ENCODE measurements around the gene TNK2.
"Not testable (repeated sequence)": the region's sequence is repeated elsewhere in the genome, so short reads cannot be mapped to it uniquely, and the experiment has no call there.

The TNK2 gene

DNA sequence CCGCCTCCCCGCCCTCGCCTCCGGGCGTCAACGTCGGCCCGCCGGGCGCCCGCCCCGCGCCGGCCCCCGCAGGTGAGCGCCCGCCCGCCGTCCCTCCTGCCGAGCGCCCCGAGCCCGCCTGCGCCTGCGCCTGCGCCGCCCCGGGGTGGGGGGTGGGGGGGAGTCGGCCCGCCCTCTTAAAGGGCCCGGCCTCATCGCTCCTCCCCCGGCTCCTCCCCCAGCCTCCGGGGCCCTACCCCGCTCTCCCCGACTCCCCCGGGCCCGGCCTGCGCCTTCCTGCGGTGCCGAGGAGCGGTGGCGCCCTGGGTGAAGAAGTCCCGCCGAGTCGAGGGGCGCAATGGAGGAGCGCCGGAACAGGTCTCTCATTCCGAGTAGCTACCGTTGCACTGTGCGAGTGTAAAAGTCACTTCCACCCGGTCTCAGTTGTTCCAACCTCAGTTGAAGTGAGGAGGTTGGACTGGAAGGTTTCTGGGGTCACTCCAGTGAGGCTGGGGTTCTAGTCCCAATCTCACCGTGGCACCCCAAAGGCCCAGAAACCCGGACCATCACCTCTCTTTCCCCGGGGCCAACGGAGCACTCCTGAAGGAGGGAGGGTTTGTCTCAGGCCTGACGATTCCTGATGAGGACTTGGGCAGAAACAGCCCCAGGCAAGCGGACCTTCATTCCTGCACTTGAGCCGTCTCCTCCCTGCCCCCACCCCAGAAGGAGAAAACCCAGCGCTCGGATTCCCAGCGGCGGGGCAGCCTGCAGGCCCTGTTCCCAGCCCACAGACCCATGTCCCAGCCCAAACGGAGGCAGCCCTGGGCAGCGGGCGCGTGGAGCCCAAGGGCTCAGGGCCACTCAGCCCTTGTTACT lies 1.5 kb upstream of the TNK2 start:
- Histone ChIP-seq H3K9me3 (ENCODE audit: control insufficient read depth in 2 of 2, low read length in 2 of 2) (no peaks in the 10 kb centered on the region), H3K4me1 (ENCODE audit: control insufficient read depth in 2 of 2, insufficient read depth in 2 of 2, low read length in 2 of 2) (peaks cover 24 to 32% of the 10 kb centered on the region in 2 donors), H3K4me3 (ENCODE audit: low read length in 2 of 2) (peak overlapping the region; percentile 50 to 72), H3K27me3 (ENCODE audit: control insufficient read depth in 2 of 2, insufficient read depth in 2 of 2, low read length in 2 of 2) (no peaks in the 10 kb centered on the region), H3K9ac (ENCODE audit: low read depth in 1 of 2, low read length in 2 of 2) (peak overlapping the region; percentile 20 to 65), H3K27ac (ENCODE audit: low read depth in 2 of 2, low read length in 2 of 2) (peak overlapping the region in 1 of 2 donors; percentile 58), H3K36me3 (ENCODE audit: control insufficient read depth in 2 of 2, insufficient read depth in 2 of 2, low read length in 2 of 2) (no peaks in the 10 kb centered on the region)

DNA sequence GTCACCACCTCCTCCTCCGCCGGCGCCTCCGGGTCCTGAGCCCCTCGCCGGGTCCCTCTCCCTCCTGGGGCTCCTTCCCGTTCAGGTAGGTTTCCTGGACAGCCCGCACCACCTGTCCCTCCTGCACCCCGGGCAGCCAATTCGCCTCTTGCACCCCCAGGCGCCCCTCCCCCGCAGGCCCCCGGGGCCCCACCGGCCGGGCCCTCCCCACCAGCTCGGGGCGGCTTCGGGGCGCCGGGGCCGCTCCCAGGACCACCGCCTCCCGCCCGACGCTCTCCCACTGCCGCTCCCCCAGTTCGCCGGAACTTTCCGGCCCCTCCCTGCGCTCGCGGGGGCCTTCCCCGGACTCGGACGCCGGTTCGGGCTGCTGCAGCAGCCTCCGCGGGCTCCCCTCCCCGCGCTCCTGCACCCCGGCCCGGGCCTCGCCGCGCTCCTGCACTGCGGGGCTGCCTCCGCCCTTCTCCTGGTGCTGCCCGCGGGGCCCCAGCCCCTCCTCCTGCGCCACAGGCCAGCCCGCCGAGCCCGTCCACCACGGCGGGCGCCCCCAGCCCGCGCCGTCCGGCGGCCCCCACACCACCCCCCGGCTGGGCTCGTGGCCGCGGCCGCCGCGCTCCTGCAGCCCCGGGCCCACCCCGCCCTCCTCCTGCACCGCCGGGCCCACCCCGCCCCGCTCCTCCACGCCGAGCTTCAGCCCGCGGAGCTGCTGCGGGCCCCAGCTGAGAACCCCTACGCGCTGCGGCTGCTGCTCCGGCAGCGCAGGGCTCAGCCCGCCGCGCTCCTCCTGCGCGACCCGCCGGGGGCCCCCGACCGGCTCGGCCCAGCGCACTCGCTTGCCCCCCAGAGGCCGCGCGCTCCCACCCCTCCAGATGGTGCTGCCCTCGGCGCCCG lies 587 bp upstream of the TNK2 start:
- peak overlapping the region; percentile 59 to 67 for H3K4me3 ChIP-seq (ENCODE audit: low read length in 2 of 2)
- no peaks in the 10 kb centered on the region for H3K36me3 ChIP-seq (ENCODE audit: control insufficient read depth in 2 of 2, insufficient read depth in 2 of 2, low read length in 2 of 2)
- peaks cover 24 to 35% of the 10 kb centered on the region in 2 donors for H3K4me1 ChIP-seq (ENCODE audit: control insufficient read depth in 2 of 2, insufficient read depth in 2 of 2, low read length in 2 of 2)
- peak overlapping the region; percentile 60 to 91 for H3K27ac ChIP-seq (ENCODE audit: low read depth in 2 of 2, low read length in 2 of 2)
- no peaks in the 10 kb centered on the region for H3K27me3 ChIP-seq (ENCODE audit: control insufficient read depth in 2 of 2, insufficient read depth in 2 of 2, low read length in 2 of 2)
- no peaks in the 10 kb centered on the region for H3K9me3 ChIP-seq (ENCODE audit: control insufficient read depth in 2 of 2, low read length in 2 of 2)
- H3K9ac ChIP-seq (ENCODE audit: low read depth in 1 of 2, low read length in 2 of 2): peak overlapping the region in 1 of 2 donors; percentile 44

DNA sequence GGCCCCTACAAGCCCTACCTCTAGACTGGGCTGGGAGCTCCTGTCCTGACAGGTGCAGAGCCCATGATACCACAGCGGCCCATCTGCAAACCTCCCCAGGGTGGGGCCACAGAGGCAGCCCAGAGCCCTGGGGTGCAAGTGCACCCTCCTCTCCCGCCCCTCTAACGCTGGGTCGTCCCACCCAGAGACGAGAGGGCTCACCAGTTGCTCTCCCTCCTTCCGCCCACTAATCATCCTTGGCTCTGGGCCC lies 742 bp downstream of the TNK2 start:
- Histone ChIP-seq H3K36me3 (ENCODE audit: control insufficient read depth in 2 of 2, insufficient read depth in 2 of 2, low read length in 2 of 2) (no peaks in the 10 kb centered on the region), H3K9ac (ENCODE audit: low read depth in 1 of 2, low read length in 2 of 2) (peak overlapping the region; percentile 44 to 61), H3K27ac (ENCODE audit: low read depth in 2 of 2, low read length in 2 of 2) (peak overlapping the region; percentile 60 to 91), H3K27me3 (ENCODE audit: control insufficient read depth in 2 of 2, insufficient read depth in 2 of 2, low read length in 2 of 2) (no peaks in the 10 kb centered on the region), H3K4me3 (ENCODE audit: low read length in 2 of 2) (peak overlapping the region; percentile 55 to 67), H3K4me1 (ENCODE audit: control insufficient read depth in 2 of 2, insufficient read depth in 2 of 2, low read length in 2 of 2) (peaks cover 24 to 35% of the 10 kb centered on the region in 2 donors), H3K9me3 (ENCODE audit: control insufficient read depth in 2 of 2, low read length in 2 of 2) (no peaks in the 10 kb centered on the region)

DNA sequence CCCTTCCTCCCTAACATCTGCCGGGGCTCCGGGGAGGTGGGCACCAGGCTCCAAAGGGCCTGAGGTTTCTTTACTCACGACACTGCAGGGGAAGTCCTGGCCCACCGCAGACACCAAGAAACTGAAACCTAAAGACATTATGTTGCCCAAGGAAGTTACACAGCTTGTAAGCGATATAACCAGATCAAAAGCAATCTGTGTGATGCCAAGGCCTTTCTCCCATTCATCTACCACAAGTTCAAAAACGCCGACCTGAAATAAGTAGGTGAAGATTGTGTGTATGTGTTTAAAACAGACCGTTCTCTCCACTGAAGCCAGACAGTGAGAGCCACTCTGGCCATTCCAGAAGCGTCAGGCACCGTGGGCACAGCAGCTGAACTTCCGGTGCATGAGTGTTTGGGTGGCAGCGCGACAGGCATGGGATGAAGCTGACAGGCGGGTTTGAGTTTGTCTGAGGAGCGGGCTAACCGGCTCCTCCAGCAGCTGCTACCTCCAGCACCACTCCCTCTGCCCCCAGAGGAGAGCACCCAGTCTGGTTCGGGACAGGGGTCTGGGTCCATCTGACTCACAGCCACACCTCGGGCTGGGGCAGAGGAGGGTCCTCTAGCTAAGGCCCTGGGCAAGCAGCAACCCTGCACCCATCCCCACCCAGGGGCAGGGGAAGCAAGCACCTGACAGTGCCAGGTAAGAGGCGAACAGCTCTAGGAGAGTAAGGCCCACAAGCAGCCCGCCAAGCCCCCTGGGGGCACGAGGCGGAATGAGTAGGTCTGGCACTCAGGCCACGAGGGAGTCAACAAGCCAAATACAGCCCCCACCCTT lies 1.3 kb downstream of the TNK2 start:
- Histone ChIP-seq H3K9me3 (ENCODE audit: control insufficient read depth in 2 of 2, low read length in 2 of 2) (no peaks in the 10 kb centered on the region), H3K27ac (ENCODE audit: low read depth in 2 of 2, low read length in 2 of 2) (peak overlapping the region; percentile 60 to 91), H3K4me3 (ENCODE audit: low read length in 2 of 2) (peak overlapping the region; percentile 55 to 67), H3K9ac (ENCODE audit: low read depth in 1 of 2, low read length in 2 of 2) (peak overlapping the region; percentile 44 to 61), H3K36me3 (ENCODE audit: control insufficient read depth in 2 of 2, insufficient read depth in 2 of 2, low read length in 2 of 2) (no peaks in the 10 kb centered on the region), H3K27me3 (ENCODE audit: control insufficient read depth in 2 of 2, insufficient read depth in 2 of 2, low read length in 2 of 2) (no peaks in the 10 kb centered on the region), H3K4me1 (ENCODE audit: control insufficient read depth in 2 of 2, insufficient read depth in 2 of 2, low read length in 2 of 2) (peaks cover 24 to 35% of the 10 kb centered on the region in 2 donors)

DNA sequence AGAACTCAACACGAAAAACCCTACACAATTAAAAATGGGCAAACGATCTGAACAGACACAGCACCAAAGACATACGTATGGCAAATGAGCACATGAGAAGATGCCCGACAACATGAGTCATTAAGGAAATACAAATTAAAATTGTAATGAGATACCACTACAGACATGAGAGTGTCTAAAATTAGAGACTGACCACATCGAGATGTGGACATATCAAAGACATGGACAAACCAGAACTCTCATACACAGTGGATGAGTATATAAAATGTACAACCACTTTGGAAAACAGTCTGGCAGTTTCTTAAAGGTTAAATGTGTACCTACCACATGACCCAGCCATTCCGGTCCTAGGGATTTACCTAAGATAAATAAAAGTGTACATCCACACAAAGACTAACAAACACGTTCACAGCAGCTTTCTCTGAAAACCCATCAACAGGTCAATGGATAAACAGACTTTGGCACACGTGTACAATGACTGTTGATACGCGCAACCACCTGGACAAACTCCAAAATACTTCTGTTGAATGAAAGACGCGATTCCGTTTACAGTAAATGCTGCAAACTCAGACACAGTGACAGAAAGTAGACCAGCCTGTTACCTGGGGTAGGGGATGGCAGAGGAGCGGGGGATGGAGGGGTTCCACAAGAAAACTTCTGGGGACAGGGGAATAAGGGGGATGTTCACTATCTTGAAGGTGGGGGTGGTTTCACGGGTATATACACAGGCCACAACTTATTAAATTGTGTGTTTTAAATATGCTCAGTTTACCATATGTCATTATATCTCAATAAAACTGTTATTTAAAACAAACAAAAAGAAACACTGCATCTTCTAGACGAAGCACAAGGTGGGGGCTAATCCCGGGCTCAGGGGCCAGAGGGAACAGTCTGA lies 2.1 kb downstream of the TNK2 start:
- Histone ChIP-seq H3K4me1 (ENCODE audit: control insufficient read depth in 2 of 2, insufficient read depth in 2 of 2, low read length in 2 of 2) (peaks cover 24 to 36% of the 10 kb centered on the region in 2 donors), H3K27me3 (ENCODE audit: control insufficient read depth in 2 of 2, insufficient read depth in 2 of 2, low read length in 2 of 2) (no peaks in the 10 kb centered on the region), H3K4me3 (ENCODE audit: low read length in 2 of 2) (peak overlapping the region; percentile 44 to 67), H3K36me3 (ENCODE audit: control insufficient read depth in 2 of 2, insufficient read depth in 2 of 2, low read length in 2 of 2) (no peaks in the 10 kb centered on the region), H3K9ac (ENCODE audit: low read depth in 1 of 2, low read length in 2 of 2) (peak overlapping the region; percentile 44 to 61), H3K27ac (ENCODE audit: low read depth in 2 of 2, low read length in 2 of 2) (peak overlapping the region; percentile 60 to 91), H3K9me3 (ENCODE audit: control insufficient read depth in 2 of 2, low read length in 2 of 2) (no peaks in the 10 kb centered on the region)

DNA sequence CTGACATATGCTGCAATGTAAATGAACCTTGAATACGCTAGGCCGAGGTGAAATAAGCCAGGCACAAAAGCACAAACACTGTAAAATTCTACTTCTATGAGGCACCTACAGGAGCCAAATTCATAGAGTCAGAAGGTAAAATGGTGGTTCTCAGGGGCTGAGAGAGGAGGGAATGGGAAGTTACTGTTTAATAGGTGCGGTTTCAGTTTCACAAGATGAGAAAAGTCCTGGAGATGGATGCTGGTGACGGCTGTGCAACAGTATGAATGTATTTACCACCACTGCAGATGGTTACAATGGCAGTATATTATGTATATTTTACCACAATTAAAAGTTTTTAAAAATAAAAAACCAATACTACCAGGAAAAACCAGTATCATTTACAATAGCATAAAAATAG lies 4.0 kb downstream of the TNK2 start:
- H3K36me3 ChIP-seq (ENCODE audit: control insufficient read depth in 2 of 2, insufficient read depth in 2 of 2, low read length in 2 of 2): no peaks in the 10 kb centered on the region
- H3K27me3 ChIP-seq (ENCODE audit: control insufficient read depth in 2 of 2, insufficient read depth in 2 of 2, low read length in 2 of 2): no peaks in the 10 kb centered on the region
- no peak overlapping the region for H3K27ac ChIP-seq (ENCODE audit: low read depth in 2 of 2, low read length in 2 of 2)
- no peak overlapping the region for H3K4me3 ChIP-seq (ENCODE audit: low read length in 2 of 2)
- no peaks in the 10 kb centered on the region for H3K9me3 ChIP-seq (ENCODE audit: control insufficient read depth in 2 of 2, low read length in 2 of 2)
- H3K9ac ChIP-seq (ENCODE audit: low read depth in 1 of 2, low read length in 2 of 2): no peak overlapping the region
- peaks cover 30 to 33% of the 10 kb centered on the region in 2 donors for H3K4me1 ChIP-seq (ENCODE audit: control insufficient read depth in 2 of 2, insufficient read depth in 2 of 2, low read length in 2 of 2)

DNA sequence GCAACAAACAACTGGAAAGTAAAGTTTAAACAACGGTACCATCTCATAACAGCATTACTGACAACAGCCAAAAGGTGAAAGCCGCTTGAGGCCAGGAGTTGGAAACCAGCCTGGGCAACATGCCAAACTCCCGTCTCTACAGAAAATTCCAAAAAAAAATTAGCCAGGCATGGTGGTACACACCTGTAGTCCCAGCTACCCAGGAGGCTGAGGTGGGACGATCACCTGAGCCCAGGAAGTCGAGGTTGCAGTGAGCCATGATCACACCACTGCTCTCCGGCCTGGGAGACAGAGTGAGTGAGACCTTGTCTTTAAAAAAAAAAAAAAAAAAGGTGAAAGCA lies 4.4 kb downstream of the TNK2 start:
- Histone ChIP-seq H3K36me3 (ENCODE audit: control insufficient read depth in 2 of 2, insufficient read depth in 2 of 2, low read length in 2 of 2) (no peaks in the 10 kb centered on the region), H3K27me3 (ENCODE audit: control insufficient read depth in 2 of 2, insufficient read depth in 2 of 2, low read length in 2 of 2) (no peaks in the 10 kb centered on the region), H3K9ac (ENCODE audit: low read depth in 1 of 2, low read length in 2 of 2) (no peak overlapping the region), H3K9me3 (ENCODE audit: control insufficient read depth in 2 of 2, low read length in 2 of 2) (no peaks in the 10 kb centered on the region), H3K4me3 (ENCODE audit: low read length in 2 of 2) (no peak overlapping the region), H3K4me1 (ENCODE audit: control insufficient read depth in 2 of 2, insufficient read depth in 2 of 2, low read length in 2 of 2) (peaks cover 30 to 33% of the 10 kb centered on the region in 2 donors), H3K27ac (ENCODE audit: low read depth in 2 of 2, low read length in 2 of 2) (peak overlapping the region in 1 of 2 donors; percentile 48)

DNA sequence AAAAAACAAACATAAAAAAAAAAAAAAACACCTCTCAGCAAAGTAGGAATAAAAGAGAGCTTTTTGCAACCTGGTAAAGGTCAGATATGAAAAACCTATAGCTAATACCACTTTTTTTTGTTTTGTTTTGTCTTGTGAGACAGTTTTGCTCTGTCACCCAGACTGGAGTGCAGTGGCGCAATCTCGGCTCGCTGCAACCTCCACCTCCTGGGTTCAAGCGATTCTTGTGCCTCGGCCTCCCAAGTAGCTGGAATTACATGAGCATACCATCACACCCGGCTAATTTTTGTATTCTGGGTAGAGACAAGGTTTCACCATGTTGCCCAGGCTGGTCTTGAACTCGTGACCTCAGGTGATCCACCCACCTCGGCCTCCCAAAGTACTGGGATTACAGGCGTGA lies 5.7 kb downstream of the TNK2 start:
- H3K4me3 ChIP-seq (ENCODE audit: low read length in 2 of 2); H3K9me3 ChIP-seq (ENCODE audit: control insufficient read depth in 2 of 2, low read length in 2 of 2); H3K27me3 ChIP-seq (ENCODE audit: control insufficient read depth in 2 of 2, insufficient read depth in 2 of 2, low read length in 2 of 2); H3K9ac ChIP-seq (ENCODE audit: low read depth in 1 of 2, low read length in 2 of 2); H3K36me3 ChIP-seq (ENCODE audit: control insufficient read depth in 2 of 2, insufficient read depth in 2 of 2, low read length in 2 of 2); H3K27ac ChIP-seq (ENCODE audit: low read depth in 2 of 2, low read length in 2 of 2): not testable (repeated sequence)
- H3K4me1 ChIP-seq (ENCODE audit: control insufficient read depth in 2 of 2, insufficient read depth in 2 of 2, low read length in 2 of 2): peaks cover 21 to 24% of the 10 kb centered on the region in 2 donors

DNA sequence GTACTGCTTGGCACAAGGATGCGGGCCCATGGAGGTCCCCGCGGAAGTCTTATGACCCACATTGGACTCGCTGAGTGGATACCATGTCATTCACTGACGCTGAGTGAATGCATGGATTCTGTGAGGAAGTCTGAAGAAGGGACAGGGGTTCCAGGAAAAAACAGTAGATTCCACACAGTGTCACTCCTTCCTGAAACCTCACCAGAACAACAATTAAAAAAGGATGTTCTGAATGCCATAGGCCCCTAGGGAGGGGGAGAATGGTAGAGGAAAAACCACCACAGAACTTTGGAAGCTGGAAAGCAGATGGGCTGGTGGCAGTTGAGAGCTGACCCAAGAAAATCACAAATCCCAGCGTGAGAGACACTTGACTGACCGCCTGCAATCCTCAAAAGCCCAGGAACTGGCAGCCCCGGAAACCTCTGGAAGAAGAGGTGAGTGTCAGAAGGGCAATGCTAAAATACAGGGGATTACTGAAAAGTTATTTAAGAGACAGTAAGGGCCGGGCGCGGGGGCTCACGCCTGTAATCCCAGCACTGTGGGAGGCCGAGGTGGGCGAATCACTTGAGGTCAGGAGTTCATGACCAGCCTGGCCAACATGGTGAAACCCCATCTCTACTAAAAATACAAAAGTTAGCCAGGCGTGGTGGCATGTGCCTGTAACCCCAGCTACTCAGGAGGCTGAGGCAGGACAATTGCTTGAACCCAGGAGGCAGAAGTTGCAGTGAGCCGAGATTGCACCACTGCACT lies 6.3 kb downstream of the TNK2 start:
- H3K9ac ChIP-seq (ENCODE audit: low read depth in 1 of 2, low read length in 2 of 2); H3K27ac ChIP-seq (ENCODE audit: low read depth in 2 of 2, low read length in 2 of 2); H3K4me3 ChIP-seq (ENCODE audit: low read length in 2 of 2); H3K9me3 ChIP-seq (ENCODE audit: control insufficient read depth in 2 of 2, low read length in 2 of 2); H3K36me3 ChIP-seq (ENCODE audit: control insufficient read depth in 2 of 2, insufficient read depth in 2 of 2, low read length in 2 of 2); H3K27me3 ChIP-seq (ENCODE audit: control insufficient read depth in 2 of 2, insufficient read depth in 2 of 2, low read length in 2 of 2): not testable (repeated sequence)
- H3K4me1 ChIP-seq (ENCODE audit: control insufficient read depth in 2 of 2, insufficient read depth in 2 of 2, low read length in 2 of 2): peaks cover 17 to 18% of the 10 kb centered on the region in 2 donors
